Measurements from ENCODE around the gene LCT.

DNA sequence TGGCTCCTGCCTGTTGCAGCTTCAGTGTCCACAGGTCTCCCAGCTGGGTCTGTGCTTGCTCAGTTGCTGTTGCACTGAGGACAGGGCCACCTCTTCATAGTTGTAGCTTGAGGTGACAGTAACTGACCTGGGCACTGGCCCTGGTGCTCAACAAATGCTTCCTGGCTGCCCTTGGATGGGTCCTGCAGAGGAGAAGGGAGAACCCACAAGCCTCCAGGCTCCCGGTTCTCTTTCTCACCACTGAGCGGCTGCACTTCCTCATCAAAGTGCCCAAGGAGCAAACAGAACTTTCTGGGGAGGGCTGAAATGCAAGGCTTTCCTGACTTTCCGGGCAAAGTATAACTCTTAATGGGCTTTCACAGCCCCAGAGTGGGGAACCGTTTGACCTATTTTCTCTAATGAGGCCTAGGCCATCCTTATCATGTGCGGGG lies 38.7 kb downstream of the LCT start:
- TF ChIP-seq ZNF48 (tag by site-specific recombination; IDR thresholded peaks at IDR 0.05), result no peak
- TF ChIP-seq, protein P1, sequence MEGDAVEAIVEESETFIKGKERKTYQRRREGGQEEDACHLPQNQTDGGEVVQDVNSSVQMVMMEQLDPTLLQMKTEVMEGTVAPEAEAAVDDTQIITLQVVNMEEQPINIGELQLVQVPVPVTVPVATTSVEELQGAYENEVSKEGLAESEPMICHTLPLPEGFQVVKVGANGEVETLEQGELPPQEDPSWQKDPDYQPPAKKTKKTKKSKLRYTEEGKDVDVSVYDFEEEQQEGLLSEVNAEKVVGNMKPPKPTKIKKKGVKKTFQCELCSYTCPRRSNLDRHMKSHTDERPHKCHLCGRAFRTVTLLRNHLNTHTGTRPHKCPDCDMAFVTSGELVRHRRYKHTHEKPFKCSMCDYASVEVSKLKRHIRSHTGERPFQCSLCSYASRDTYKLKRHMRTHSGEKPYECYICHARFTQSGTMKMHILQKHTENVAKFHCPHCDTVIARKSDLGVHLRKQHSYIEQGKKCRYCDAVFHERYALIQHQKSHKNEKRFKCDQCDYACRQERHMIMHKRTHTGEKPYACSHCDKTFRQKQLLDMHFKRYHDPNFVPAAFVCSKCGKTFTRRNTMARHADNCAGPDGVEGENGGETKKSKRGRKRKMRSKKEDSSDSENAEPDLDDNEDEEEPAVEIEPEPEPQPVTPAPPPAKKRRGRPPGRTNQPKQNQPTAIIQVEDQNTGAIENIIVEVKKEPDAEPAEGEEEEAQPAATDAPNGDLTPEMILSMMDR (tag by site-specific recombination; IDR thresholded peaks at IDR 0.05), result no peak
- TF ChIP-seq ZNF621 (tag by site-specific recombination; IDR thresholded peaks at IDR 0.05), result no peak
- TF ChIP-seq, protein P2, sequence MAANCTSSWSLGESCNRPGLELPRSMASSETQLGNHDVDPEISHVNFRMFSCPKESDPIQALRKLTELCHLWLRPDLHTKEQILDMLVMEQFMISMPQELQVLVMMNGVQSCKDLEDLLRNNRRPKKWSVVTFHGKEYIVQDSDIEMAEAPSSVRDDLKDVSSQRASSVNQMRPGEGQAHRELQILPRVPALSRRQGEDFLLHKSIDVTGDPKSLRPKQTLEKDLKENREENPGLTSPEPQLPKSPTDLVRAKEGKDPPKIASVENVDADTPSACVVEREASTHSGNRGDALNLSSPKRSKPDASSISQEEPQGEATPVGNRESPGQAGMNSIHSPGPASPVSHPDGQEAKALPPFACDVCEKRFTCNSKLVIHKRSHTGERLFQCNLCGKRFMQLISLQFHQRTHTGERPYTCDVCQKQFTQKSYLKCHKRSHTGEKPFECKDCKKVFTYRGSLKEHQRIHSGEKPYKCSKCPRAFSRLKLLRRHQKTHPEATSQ (tag by site-specific recombination; IDR thresholded peaks at IDR 0.05), result no peak
- TF ChIP-seq, protein P3, sequence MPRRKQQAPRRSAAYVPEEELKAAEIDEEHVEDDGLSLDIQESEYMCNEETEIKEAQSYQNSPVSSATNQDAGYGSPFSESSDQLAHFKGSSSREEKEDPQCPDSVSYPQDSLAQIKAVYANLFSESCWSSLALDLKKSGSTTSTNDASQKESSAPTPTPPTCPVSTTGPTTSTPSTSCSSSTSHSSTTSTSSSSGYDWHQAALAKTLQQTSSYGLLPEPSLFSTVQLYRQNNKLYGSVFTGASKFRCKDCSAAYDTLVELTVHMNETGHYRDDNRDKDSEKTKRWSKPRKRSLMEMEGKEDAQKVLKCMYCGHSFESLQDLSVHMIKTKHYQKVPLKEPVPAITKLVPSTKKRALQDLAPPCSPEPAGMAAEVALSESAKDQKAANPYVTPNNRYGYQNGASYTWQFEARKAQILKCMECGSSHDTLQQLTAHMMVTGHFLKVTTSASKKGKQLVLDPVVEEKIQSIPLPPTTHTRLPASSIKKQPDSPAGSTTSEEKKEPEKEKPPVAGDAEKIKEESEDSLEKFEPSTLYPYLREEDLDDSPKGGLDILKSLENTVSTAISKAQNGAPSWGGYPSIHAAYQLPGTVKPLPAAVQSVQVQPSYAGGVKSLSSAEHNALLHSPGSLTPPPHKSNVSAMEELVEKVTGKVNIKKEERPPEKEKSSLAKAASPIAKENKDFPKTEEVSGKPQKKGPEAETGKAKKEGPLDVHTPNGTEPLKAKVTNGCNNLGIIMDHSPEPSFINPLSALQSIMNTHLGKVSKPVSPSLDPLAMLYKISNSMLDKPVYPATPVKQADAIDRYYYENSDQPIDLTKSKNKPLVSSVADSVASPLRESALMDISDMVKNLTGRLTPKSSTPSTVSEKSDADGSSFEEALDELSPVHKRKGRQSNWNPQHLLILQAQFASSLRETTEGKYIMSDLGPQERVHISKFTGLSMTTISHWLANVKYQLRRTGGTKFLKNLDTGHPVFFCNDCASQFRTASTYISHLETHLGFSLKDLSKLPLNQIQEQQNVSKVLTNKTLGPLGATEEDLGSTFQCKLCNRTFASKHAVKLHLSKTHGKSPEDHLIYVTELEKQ (tag by site-specific recombination; IDR thresholded peaks at IDR 0.05; ENCODE audit: borderline replicate concordance), result no peak
- TF ChIP-seq ZBTB21 (tag by site-specific recombination; IDR thresholded peaks at IDR 0.05), result no peak
- TF ChIP-seq ZNF121 (tag by site-specific recombination; IDR thresholded peaks at IDR 0.05), result no peak
